Erythroblast (primary cell): ENCODE measurements around the gene PGF.

Source experiments
- DNase-seq, 2 experiments: peaks; one replicate each; lab custom pipeline; 2025; lab: John Stamatoyannopoulos, UW
- GATA1 ChIP-seq: IDR thresholded peaks from 2 replicates; pipeline ENCODE4 v1.6.1; 2011; ENCODE audit warnings: low read depth, mild to moderate bottlenecking, control low read depth, low read length, moderate library complexity
- POLR2A ChIP-seq: IDR thresholded peaks from 2 replicates; pipeline ENCODE4 v1.6.1; 2011; ENCODE audit warnings: mild to moderate bottlenecking, low read length

The PGF gene

DNA sequence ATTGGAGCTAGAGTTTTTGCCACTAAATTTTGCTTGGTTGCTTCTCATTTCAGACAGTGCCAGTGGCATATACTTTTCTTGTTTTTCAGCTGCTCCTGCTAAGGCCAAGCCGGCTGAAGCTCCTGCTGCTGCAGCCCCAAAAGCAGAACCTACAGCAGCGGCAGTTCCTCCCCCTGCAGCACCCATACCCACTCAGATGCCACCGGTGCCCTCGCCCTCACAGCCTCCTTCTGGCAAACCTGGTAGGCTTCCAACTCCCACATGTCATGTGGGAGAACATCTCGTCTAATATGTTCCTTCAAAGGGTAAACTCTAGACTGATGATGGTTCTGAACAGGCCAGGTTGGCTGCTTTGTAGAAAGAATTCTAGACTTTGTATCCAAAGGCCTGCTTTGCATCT is 62.7 kb downstream of the PGF start:
- TF ChIP-seq POLR2A (no peak), GATA1 (no peak)
- DNase-seq: no peak

DNA sequence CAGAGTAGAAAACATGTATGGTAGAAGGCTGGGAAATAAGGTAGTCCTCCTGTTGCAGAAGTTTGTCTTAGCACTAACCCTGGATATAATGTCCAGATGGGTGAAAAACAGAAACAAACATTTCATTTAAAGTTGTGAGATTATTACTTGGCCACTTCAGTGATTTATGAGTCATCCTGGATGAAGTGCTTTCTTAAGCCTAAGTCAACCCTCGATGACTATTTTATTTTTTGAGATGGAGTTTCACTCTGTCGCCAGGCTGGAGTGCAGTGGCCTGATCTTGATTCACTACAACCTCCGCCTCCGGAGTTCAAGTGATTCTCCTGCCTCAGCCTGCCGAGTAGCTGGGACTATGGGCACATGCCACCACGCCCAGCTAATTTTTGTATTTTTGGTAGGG is 63.5 kb downstream of the PGF start:
- DNase-seq: no peak
- TF ChIP-seq GATA1 (no peak), POLR2A (no peak)
